CD4-positive, alpha-beta T cell (primary cell): ENCODE measurements around the gene LCAT. TPM values are rescaled to one million over a fixed set of nuclear protein-coding genes. Genes with fewer than 3 reads are reported as not detected.

Source experiments
- ATAC-seq: fragments of 200-7000 bp; cut with Tn5 transposase; one replicate; pipeline ENCODE4 v1.10.0; 2022; ENCODE audit warnings: mild to moderate bottlenecking; ENCODE audit not compliant: poor library complexity
- CTCF ChIA-PET: fragments of 350-600 bp; sonication (Branson Sonifier 250); formaldehyde crosslinking; loops from one replicate; lab custom pipeline; 2021; ENCODE audit warnings: antibody characterized with exemption, inconsistent platforms; lab: Charles Lee
- POLR2A ChIA-PET: fragments of 350-600 bp; sonication (Branson Sonifier 250); formaldehyde crosslinking; loops from one replicate; lab custom pipeline; 2021; ENCODE audit warnings: antibody characterized with exemption, inconsistent platforms; lab: Charles Lee
- DNase-seq, 14 experiments: peaks; one replicate each; pipeline ENCODE4 v3.0.0-alpha.2; 2013 to 2020; ENCODE audit warnings: mixed read lengths in 2 of 14
- H3K27ac ChIP-seq, 2 donors: one replicate each; pipeline versions ENCODE4 v1.5.1 to v1.7.0; 2013; ENCODE audit warnings: low read length in 2 of 2, low read depth in 1 of 2, mild to moderate bottlenecking in 1 of 2
- H3K27me3 ChIP-seq, 2 experiments: 1 replicate in 1 of 2; 2 replicates in 1 of 2; pipeline versions ENCODE4 v1.6.1 to v1.7.0; 2013; ENCODE audit warnings: low read length in 2 of 2, control low read depth in 1 of 2, mild to moderate bottlenecking in 1 of 2, moderate library complexity in 1 of 2; ENCODE audit not compliant: insufficient read depth in 2 of 2, control insufficient read depth in 1 of 2
- H3K36me3 ChIP-seq: one replicate; pipeline ENCODE4 v1.6.1; 2013; ENCODE audit warnings: low read length, control low read depth; ENCODE audit not compliant: insufficient read depth
- H3K4me1 ChIP-seq: one replicate; pipeline ENCODE4 v1.6.1; 2013; ENCODE audit warnings: low read length, control low read depth; ENCODE audit not compliant: insufficient read depth
- H3K4me3 ChIP-seq: one replicate; pipeline ENCODE4 v1.5.1; 2013; ENCODE audit warnings: mild to moderate bottlenecking, low read length, moderate library complexity
- H3K9me3 ChIP-seq, 2 experiments: 1 replicate in 1 of 2; 2 replicates in 1 of 2; pipeline versions ENCODE4 v1.6.1 to v1.7.0; 2013; ENCODE audit warnings: low read length in 2 of 2, mild to moderate bottlenecking in 2 of 2, control low read depth in 1 of 2, moderate library complexity in 1 of 2; ENCODE audit not compliant: control insufficient read depth in 1 of 2, insufficient read depth in 1 of 2
- H3K27ac Mint-ChIP-seq: one replicate; pipeline ENCODE4 v1.8.0; 2020; ENCODE audit warnings: mixed read lengths
- H3K27me3 Mint-ChIP-seq: one replicate; pipeline ENCODE4 v1.8.0; 2021; ENCODE audit warnings: mixed read lengths
- H3K36me3 Mint-ChIP-seq: one replicate; pipeline ENCODE4 v1.8.0; 2021; ENCODE audit warnings: low read depth, mixed read lengths
- H3K4me1 Mint-ChIP-seq: one replicate; pipeline ENCODE4 v1.8.0; 2021; ENCODE audit warnings: low read depth, mixed read lengths
- H3K4me3 Mint-ChIP-seq: one replicate; pipeline ENCODE4 v1.8.0; 2020; ENCODE audit warnings: mild to moderate bottlenecking, mixed read lengths
- H3K9me3 Mint-ChIP-seq: one replicate; pipeline ENCODE4 v1.8.0; 2020; ENCODE audit warnings: mixed read lengths
- intact Hi-C, 2 experiments: fragments of 100-400 bp; cut with DNase I in 1 of 2; cut with micrococcal nuclease in 1 of 2; formaldehyde crosslinking; loops; one replicate each; pipeline versions ENCODE4 v1.15.1 to v1.9.0; 2023 to 2025; cut with DNase I, micrococcal nuclease
- total RNA-seq, 174 experiments: library from RNA in 2 of 174; stranded (reverse) in 2 of 174; gene quantifications; one replicate each; pipeline ENCODE4 v1.2.3 and lab custom pipeline; 2021 to 2026
- TF ChIP-seq, protein P1 (sequence below): fragments of 200-600 bp; IDR thresholded peaks from one replicate; pipeline ENCODE4 v1.8.0; 2022; ENCODE audit warnings: antibody characterized with exemption, mild to moderate bottlenecking

LCAT gene
- total RNA-seq, 2 experiments from 2014 or later = 5.9 to 6.3 TPM

GRCh38 chr16:67919622-67920221 lies 24.2 kb downstream of the LCAT start:
- peaks cover 20% of the 10 kb centered on the region for H3K4me1 Mint-ChIP-seq
- no peak overlapping the region for H3K27ac Mint-ChIP-seq
- Histone ChIP-seq H3K36me3 (peaks cover 55% of the 10 kb centered on the region), H3K27ac (no peak overlapping the region), H3K27me3 (no peaks in the 10 kb centered on the region), H3K4me1 (peaks cover 11% of the 10 kb centered on the region), H3K4me3 (no peak overlapping the region), H3K9me3 (no peaks in the 10 kb centered on the region)
- POLR2A ChIA-PET = interaction anchor here (0.8 to 1.6 kb wide), 2 partner anchors 14 to 16 kb away, joined by 3 read pairs; no protein-coding TSS in a partner anchor
- intact Hi-C loops = loop anchor here in 1 of 2 experiments (10.0 kb wide), 1 partner anchor 185 kb away; no protein-coding TSS in a partner anchor
- no peaks in the 10 kb centered on the region for H3K27me3 Mint-ChIP-seq
- TF ChIP-seq, protein P1, sequence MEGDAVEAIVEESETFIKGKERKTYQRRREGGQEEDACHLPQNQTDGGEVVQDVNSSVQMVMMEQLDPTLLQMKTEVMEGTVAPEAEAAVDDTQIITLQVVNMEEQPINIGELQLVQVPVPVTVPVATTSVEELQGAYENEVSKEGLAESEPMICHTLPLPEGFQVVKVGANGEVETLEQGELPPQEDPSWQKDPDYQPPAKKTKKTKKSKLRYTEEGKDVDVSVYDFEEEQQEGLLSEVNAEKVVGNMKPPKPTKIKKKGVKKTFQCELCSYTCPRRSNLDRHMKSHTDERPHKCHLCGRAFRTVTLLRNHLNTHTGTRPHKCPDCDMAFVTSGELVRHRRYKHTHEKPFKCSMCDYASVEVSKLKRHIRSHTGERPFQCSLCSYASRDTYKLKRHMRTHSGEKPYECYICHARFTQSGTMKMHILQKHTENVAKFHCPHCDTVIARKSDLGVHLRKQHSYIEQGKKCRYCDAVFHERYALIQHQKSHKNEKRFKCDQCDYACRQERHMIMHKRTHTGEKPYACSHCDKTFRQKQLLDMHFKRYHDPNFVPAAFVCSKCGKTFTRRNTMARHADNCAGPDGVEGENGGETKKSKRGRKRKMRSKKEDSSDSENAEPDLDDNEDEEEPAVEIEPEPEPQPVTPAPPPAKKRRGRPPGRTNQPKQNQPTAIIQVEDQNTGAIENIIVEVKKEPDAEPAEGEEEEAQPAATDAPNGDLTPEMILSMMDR = no peak
- H3K4me3 Mint-ChIP-seq = no peak overlapping the region
- ATAC-seq = no peak
- CTCF ChIA-PET = interaction anchor here (1.6 kb wide), 1 partner anchor 22 kb away, joined by 4 read pairs; no protein-coding TSS in a partner anchor
- no peak for DNase-seq
- no peaks in the 10 kb centered on the region for H3K9me3 Mint-ChIP-seq
- peaks cover 36% of the 10 kb centered on the region for H3K36me3 Mint-ChIP-seq

DNA sequence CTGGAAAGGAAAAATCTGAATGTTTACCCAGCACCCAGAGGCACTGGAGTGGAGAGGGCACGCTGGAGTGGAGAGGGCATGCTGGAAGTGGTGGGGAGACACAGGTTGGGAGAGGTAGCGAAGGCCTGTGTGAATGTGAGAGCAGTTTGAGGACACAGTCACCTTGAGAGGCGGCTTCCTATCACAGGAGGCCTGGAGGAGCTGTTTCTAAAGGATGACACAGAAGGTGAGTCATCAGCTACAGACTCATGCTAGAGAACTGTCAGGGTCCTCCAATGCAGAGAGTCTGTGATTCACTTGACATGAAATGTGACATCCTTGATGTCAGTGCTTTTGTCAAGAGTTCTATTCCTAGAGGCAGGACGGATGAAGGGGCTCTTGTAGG lies 26.1 kb downstream of the LCAT start:
- ChIA-PET CTCF (no interaction called here), POLR2A (no interaction called here)
- Mint-ChIP-seq H3K4me3 (no peak overlapping the region), H3K27me3 (no peaks in the 10 kb centered on the region), H3K4me1 (peaks cover 20% of the 10 kb centered on the region), H3K36me3 (peaks cover 44% of the 10 kb centered on the region), H3K9me3 (no peaks in the 10 kb centered on the region), H3K27ac (no peak overlapping the region)
- no peak overlapping the region for H3K27ac ChIP-seq
- ATAC-seq (no peak), DNase-seq (peak in 3 of 14 experiments; percentile 22 to 46 (median 28))
- peaks cover 11% of the 10 kb centered on the region for H3K4me1 ChIP-seq
- no peak overlapping the region for H3K4me3 ChIP-seq
- H3K27me3 ChIP-seq = no peaks in the 10 kb centered on the region
- H3K9me3 ChIP-seq = no peaks in the 10 kb centered on the region
- intact Hi-C loops = loop anchor here in 1 of 2 experiments (10.0 kb wide), 1 partner anchor 183 kb away; no protein-coding TSS in a partner anchor
- TF ChIP-seq, protein P1 = no peak
- peaks cover 48% of the 10 kb centered on the region for H3K36me3 ChIP-seq

DNA sequence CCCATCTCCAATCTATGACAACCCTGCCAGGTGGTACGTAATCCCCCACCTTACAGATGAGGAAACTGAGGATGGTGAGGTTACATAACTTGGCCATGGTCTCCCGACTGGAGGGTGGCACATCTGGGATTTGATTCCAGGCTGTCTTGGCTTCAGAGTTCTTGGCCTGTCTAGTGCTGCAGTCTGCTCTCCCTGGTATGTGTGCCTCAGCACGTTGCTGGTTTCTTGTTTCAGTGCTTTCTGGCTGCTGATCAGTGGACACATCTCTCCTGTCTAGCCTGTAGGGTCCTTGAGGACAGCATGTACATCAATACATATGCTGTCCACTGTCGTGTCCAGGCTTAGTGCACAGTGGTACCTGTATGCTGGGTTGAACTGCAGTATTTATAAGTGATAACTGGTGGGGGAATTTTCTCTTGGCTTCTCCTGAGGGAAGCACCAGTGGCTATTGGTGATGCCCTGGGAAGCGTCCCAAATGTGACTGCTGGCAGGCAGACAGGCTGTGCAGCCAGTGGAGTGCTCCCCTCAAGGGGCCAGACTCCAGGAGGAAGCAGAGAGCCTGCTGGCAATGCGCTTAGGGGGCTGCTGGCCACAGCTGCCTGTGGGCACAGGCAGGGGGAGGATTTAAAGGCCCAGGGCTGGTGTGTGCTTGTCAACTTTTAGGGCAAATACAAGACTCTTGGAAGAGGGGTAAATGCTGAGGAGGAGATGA lies 26.6 kb downstream of the LCAT start:
- intact Hi-C loops = loop anchor here in 1 of 2 experiments (10.0 kb wide), 1 partner anchor 182 kb away; no protein-coding TSS in a partner anchor
- Histone ChIP-seq H3K9me3 (no peaks in the 10 kb centered on the region), H3K4me1 (peaks cover 11% of the 10 kb centered on the region), H3K27ac (no peak overlapping the region), H3K27me3 (no peaks in the 10 kb centered on the region), H3K4me3 (no peak overlapping the region), H3K36me3 (peaks cover 44% of the 10 kb centered on the region)
- DNase-seq (no peak), ATAC-seq (no peak)
- H3K4me3 Mint-ChIP-seq = no peak overlapping the region
- no peaks in the 10 kb centered on the region for H3K9me3 Mint-ChIP-seq
- H3K27me3 Mint-ChIP-seq = no peaks in the 10 kb centered on the region
- peaks cover 42% of the 10 kb centered on the region for H3K36me3 Mint-ChIP-seq
- CTCF ChIA-PET = no interaction called here
- POLR2A ChIA-PET = no interaction called here
- H3K27ac Mint-ChIP-seq = no peak overlapping the region
- TF ChIP-seq, protein P1 = no peak
- peaks cover 20% of the 10 kb centered on the region for H3K4me1 Mint-ChIP-seq
